ENCODE measurements around the gene RNPS1.
"Not testable (repeated sequence)": the region's sequence is repeated elsewhere in the genome, so short reads cannot be mapped to it uniquely, and the experiment has no call there.

Gene RNPS1

DNA sequence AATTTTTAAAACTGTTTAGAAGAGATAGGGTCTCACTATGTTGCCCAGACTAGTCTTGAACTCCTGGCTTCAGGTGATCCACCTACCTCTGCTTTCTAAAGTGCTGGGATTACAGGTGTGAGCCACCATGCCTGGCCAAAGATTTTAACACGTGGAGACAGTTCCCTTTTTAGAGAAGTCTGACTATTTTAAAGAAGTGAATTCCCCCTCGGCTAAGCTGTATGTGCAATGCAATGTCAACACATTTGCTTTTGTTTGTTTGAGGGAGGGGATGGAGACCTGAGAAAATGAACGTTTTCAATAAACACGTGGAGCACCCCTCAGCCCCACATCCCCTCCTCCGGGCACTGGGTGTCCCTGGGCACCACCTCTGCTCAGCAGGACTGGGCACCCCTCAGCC lies 14.3 kb upstream of the RNPS1 start:
- no peak for DNase-seq

DNA sequence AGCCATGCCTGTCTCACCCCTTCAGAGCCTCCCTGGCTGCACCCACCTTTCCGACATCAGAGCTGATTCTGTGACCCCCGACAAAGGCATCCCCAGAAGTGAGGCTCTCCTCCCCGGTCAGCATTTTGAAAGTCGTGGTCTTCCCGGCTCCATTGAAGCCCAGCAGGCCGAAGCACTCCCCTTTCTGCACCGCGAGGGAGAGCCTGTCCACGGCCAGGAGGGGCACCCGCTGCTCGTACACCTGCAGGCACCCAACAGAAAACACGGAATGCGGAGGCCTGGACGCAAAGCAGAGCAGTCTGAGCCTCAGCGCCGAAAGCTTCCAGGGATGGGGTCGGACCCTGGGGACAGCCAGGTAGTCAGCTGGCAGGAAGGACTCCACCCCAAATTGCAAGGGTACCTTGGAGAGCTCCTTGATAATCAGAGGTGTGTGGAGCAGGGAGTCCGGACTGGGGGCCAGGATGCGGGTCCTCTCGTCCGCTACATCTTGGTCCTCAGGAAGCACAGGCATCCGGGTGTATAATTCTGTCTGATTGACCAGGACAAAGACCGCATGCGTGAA lies 13.1 kb upstream of the RNPS1 start:
- DNase-seq: no peak

DNA sequence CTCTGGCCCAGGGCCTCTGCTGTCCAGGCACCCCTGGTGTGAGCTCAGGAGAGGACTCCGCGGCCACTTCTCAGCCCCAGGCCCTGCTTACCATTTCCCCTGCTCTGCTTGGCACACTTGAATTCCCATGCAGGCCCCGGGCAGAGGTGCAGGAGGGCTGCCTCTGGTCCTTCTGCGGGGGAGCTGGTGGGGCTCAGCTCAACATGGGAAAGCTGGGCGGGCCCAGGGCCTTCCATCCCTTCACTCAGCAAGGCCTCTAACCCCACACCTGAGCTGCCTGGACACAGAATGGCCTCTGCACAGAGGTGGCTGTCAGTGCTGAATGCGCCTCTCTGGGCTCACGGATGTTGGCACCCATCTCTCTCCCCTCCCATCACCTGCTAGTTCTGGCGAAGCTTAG lies 12.5 kb upstream of the RNPS1 start:
- no peak for DNase-seq

DNA sequence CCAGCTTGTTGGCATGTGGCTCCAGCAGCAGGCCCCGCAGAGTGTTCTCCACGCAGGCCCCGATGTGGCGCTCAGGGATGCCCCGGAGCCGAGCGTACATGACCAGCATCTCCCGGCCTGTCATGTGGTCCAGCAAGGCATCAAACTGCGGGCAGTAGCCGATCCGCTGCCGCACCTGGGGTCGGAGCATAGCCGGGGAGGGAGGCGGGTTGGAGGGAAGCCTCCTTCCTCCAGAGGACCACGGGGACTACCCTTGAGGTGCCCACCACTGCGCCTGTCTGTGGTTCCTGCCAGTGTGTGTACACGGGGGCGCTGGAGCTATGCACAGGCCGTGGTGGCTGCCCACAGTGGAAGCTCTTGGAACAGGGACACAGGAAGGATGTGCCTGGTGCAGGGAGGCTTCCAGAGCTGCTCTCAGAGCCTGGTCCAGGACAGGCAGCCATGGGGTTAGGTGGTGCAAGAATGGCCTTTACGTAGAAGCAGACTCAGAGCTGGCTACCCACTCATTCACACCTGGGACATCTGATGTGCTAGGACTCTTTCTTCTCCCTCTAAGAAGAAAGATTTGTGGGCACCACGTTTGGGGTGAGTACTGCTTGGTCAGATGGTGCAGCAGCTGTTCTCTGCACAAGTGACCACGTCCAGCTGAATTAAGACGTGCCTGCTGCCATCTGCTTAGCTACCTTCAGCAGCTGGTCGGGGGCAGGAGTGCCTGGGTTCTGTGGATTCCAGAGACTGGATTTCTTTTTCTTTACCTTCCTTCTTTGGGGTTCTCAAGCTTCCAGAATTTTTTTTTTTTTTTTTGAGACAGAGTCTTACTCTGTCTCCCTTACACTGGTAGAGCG lies 11.3 kb upstream of the RNPS1 start:
- DNase-seq: no peak

DNA sequence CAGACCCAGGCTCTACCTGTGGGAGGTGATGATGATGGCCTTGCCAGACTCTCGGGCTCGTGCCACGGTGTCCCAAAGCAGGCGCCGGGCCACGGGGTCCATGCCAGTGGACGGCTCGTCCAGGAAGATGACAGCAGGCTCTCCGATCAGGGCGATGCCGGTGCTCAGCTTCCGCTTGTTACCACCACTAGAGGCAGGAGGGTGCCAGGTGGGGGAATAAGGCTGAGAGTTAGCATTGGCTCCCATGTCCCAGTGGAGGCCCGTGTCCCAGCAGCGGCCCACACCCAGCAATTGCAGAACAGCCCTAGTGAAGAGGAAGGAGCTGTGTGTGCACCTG lies 10.3 kb upstream of the RNPS1 start:
- no peak for DNase-seq

DNA sequence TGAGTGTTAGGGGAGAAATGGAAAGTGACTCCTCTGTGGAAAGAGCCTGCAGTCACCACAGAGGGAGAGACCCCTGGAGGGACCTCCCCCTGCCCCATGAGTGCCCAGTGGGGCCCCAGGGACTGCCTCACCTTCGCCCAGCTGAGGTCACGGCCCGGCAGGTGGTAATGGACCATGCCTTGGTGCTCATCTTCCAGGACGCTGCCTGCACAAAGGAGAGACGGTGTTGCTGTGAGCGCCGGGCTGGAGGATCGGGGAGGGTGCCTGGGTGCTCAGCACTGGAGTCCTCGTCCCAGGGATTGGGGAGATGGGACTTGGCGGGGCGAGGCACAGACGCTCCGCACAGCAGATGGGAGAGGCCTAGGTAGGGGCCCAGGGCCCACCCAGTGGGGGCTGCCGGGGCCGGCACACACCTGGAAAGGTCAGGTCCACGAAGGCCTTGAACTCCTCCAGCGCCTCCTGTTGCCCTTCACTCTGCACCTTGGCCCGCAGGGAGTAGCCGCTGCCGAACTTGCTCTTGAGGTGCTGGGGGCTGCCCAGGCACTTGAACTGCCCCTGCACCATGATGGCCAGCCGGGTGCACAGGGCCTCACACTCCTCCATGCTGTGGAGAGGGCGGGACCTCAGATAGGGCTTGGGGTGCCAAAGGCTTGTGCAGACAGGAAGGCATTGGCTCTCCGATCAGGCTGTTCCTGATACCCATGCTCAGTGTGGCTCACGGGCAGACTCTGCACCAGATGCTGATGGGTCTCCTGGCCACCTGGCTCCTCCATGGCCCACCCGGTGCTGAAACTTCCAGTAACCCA lies 9.7 kb upstream of the RNPS1 start:
- DNase-seq: no peak

DNA sequence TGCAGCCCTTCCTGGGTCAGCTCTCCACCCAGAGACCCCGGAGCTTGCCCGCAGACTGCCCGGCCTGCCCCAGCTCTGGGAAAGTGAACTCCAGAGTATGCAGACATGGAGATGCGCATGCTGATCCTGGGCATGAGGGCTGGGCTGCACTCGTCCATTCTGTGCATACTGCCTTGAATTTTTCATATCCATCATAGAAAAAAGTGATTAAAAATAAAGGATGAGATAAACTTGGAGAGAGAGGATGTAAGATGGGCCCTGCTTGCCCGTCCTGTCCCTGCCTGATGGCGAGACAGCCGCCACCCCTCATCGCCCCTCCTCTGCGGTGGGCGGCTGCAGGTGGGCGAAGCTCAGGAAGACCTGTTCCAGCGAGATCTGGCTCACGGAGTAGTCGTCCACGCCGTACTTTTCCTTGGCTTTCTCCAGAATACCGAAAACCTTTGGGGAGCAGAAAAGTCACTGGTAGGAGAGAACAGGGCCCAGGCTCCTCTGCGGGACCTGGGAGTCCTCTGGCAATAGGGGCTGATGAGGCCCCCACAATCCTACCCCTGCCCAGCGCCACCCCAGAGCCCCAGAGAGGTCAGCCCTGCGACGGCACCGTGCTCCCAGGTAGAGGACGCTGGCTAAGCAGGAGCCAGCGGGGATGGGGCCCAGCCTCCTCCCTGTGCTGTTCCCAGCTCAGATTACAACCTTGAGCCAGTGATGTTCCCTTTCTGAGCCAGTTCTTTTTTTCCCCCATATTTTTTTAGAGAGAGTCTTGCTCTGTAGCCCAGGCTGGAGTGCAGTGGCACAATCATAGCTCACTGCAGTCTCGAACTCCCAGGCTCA lies 8.7 kb upstream of the RNPS1 start:
- no peak for DNase-seq

DNA sequence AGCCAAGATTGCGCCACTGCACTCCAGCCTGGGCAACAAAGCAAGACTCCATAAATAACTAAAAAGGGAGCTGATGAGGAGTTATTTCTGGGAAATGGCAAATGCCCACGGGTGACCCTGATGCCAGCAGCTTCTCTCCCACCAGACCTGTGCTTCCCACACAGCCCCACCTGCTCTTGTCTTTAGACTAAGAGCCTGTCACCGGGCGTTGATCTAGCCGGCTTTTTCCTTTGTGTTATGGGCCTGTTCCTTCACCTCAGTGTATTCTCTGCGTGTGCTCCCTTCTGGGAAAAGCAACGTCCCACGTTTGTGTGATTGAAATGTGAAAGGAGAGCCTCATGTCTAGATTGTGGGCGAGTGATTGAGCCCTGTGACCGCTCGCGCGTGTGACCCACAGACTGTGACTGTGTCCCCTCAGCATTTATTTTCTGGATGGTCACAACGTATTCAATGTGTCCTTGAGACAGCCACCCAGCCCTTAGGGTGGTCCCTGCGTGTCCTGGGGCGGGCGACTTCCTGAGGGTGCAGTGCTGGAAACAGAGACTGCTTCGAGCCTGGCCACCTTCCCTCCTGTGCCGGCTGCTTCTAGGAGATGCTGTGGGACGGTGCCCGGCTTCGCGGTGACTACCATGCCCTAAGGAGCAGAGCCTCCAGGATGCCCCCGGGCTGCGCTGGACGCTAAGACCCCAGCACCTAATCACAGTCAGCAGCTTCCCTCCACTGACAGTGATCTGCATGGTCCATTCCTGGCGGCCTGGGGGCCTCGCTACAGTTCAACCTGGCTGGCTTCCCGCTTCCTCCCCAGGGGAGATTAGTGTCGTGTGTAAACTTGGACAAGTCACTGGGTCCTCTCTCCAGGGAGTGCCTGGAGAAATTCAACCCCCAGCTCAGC lies 7.8 kb upstream of the RNPS1 start:
- DNase-seq: no peak

DNA sequence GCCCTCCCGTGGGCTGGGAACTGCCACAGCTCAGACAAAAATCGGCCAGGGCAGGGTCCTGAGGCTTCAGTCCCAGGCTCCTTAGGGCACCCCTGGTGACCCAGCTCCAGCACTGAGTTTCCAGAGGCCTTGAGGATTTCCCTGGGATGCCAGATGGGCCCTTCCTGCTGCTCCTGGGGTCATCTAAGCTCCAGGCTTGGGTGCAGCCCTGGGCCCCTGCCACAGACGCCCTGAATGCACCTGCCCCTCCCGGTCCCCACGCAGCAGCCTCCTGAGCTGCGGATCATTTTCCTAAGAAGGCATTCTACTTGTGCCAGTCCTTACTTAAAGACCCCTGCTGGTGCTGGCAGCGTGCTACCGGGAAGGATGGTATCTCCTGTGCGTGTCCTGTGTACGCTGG lies 6.0 kb upstream of the RNPS1 start:
- DNase-seq: no peak

DNA sequence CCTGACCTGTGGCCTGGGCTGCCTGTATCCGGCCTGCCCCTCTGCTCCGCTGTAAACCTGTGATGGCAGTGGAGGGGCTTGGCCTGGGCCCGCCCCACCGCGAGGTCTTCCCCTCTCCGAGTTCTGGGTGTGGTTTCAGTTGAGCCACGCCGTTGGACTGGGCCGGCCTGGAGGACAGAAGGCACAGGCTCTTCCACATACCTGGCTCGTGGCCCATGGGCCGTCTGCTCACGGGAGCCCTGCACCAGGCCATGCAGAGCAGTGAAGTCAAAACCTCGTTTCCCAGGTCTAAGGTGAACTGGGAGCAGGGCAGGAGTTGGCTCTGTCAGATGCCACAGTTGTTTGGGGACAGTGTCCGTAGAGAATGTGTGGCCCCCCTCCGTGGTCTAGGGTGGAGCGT lies 5.6 kb upstream of the RNPS1 start:
- no peak for DNase-seq

DNA sequence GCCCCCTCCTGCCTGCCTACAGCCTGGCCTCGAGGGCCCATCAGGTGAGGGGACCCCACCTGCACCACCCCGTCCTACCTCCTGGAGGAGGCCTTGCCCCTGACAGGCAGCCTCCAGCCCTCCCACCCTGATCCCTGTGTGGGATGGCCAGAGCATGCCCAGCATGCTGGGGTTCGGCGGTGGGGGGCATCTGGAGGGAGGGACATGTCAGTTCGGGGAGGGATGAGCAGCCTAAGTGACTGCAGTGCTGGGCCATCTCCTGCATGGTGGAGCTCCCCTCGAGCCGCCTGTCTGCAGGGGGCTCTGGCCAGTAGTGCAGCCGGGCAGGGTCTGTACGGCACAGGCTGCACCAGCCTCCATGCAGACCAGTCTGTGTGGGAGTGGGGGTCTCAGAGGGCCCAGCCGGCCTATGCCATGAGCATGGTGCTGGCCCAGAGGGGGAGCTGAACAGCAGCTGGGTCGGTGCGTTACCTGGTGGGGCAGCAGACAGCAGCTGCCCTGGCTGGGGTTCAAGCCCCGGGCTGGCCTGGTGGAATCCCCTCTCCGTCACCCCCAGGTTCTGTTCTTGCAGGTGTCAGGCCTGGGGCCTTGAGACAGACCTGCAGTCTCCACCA lies 4.0 kb upstream of the RNPS1 start:
- DNase-seq: no peak

DNA sequence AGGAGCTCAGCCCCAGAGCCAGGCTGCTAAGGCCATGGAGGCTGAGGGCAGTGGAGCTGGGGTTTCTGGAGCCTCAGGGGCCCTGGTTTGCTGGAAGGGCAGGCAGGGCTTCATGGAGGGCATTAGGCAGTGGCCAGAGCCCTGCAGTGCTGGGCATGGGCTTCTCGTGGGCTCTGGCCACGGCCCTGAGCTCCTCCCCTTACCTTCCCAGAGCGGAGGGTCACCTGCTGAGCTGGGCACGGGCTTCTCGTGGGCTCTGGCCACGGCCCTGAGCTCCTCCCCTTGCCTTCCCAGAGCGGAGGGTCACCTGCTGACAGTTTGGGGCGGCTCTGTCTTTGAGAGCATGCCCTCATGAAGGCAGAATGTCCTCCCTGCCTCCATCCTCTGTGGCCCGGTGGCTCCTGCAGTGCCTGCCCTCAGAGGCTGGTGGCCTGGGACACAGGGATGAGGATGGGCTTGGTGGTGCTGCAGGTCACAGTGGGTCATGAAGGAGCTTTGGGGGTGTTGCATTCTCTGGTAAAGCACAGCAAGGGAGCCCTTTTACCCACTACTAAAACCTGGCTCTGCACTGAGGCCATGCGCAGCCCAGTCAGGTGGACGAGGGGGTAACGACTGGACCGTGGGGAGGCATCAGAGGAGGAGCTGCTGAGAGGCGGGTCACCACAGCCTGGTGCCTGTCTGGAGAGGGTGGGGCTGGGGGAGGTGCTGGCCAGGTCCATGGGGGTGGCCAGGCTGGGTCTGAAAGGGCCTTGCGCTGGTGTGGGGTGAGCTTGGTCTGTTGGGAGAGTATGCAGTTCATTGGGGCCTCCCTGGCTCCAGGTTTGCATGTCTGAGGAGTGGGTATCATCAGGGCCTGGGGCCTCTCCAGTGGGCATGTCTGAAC lies 2.9 kb upstream of the RNPS1 start:
- DNase-seq: no peak

DNA sequence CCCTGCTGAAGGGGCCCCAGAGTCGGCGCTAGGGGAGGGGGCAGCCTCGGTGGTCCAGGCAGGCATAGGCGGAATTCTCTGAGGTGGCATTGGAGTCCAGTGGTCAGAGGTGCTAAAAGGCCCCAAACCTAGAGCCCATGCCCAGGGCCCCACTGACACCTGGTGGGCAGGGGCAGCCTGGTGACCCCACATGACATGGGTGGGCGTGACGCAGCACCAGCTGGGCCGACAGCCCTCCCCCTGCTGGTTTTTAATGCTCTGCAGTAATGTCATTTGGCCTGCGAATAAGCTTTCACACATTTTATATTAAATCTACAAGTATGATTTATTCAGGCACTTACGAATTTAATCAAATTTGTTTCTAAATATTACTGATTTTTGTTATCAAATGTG lies 2.1 kb upstream of the RNPS1 start:
- no peak for DNase-seq

DNA sequence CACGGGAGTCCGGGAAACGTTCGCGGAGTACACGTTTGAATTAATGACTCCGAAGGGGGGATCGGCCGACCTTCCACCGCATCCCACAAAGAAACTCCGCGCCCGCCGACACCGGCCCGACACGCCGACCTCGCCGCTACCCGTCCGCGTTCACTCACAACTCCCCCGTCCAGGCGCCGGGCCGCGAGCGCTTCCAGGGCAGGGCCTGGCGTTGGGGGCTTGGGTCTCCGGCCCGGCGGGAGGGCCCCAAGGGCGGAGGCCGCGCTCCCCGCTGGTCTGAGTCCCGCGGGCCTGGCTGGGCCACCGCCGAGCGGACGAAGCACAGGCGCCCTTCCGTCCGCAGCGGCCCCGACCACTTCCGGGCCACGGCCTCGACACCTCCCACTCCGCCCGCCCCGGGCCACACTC lies 417 bp downstream of the RNPS1 start:
- not testable (repeated sequence) for DNase-seq

DNA sequence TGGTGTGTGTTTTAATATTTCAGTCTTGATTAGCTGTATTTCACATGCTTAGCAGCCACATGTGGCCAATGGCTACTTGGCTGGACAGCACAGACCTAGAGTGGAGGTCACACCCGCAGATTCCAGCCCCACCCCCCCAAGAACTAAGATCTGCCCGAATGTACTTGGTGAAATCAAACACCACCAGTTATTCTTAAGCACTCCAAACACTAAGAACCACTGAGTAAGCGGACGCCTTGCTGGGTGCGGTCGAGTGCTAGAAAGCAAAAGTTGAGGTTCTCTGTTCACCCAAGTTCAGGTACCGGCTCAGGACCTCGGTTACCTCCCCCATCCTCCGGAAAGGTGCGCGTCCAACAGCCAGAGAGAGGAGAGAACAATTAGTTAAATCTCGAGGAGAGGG lies 1.0 kb downstream of the RNPS1 start:
- DNase-seq: not testable (repeated sequence)

DNA sequence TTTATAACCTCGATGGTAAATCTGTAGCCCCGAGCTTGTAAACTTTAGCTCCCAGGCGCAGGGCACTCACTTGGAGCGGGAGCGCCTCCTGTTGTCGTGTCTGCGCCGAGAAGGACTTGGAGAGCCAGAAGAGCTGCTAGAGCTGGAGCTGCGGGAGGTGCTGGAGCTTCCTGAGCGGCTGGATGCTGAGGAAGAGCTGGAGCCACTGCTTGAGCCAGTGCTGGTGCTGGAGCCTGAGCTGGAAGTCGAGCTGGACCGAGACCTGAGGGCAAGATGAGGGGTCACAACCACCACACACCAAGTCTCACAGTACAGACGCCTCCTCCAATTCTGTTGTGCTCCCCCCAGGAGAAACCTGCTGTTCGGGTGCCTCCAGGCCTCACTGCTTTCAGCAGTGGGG lies 4.9 kb downstream of the RNPS1 start:
- DNase-seq: not testable (repeated sequence)

DNA sequence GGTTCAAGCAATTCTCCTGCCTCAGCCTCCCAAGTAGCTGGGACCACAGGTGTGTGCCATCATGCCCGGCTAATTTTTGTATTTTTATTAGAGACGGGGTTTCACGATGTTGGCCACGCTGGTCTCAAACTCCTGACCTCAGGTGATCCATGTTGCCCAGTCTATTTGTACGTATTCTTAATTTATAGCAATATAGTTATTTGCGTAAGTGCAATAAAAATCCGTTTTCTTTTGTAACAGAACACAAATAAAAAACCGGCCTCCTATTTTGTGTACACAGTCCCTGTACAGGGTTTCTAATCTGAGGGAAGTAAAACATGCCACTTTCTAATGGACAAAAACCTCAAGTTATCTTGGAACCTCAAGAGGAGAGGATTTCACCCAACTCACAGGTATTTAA lies 7.7 kb downstream of the RNPS1 start:
- no peak for DNase-seq

DNA sequence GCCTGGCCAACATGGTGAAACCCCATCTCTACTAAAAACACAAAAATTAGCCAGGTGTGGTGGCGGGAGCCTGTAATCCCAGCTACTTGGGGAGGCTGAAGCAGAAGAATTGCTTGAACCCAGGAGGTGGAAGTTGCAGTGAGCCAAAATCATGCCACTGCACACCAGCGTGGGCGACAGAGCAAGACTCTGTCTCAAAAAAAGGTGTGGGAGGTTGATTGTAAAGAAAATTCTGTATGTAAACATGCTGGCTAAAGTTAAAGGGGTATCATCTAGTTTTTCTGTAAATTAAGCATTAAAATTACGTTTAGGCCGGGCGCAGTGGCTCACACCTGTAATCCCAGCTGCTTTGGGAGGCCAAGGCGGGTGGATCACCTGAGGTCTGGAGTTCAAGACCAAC lies 9.4 kb downstream of the RNPS1 start:
- DNase-seq: peak in 1 of 4 experiments; percentile 7

DNA sequence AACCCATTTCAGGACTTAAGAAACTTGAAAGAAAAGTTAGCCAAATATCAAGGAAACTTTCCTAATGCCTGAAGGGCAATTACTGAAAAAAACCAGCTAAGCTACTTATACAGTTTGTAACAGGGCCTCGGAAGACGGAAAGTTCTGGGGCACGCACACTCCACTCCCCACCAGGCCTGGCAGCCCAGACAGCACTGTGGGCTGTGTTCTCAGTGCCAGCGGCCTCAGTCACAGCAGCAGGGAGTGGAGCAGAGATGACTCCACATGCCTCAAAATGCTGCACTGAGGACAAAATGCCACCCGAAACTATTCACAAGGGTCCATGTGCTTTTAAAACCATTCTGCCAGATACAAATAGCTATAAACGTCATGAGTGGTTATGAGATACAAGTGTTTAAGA lies 10.2 kb downstream of the RNPS1 start:
- no peak for DNase-seq

DNA sequence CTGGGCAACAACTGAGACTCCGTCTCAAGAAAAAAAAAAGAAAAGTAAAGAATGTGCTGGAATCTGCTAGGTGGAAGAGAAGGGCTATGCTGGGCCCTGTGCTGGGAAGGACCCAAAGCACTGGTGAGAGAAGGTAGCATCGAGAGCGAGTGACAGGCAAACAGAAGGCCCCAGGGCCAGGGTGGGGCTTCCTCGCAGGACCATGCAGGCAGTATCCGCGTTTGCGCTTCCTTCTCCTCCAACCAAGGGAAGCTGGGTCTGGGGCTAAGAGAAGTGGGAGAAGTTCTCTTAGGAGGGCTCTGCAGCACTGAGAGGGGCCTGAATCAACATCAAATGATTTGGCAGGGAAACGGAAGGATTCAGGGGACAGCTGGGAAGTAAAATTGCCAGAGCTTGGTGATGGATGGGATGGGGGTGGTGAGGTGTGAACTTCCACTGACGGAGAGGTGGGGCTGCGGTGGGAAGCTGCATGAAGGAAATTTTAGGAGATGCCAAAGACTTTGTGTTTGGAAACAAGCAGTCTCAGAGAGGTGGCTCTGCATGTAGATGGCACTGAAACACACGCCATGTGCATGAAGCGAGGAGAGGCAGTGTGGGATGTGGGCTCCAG lies 11.3 kb downstream of the RNPS1 start:
- no peak for DNase-seq

Measured in suppressor macrophage (primary cell).